Calu3 (cell line): ENCODE data around the gene PIK3R1. TPM values are rescaled to one million over a fixed set of nuclear protein-coding genes. Genes with fewer than 3 reads are reported as not detected.
A peak's percentile ranks its signal among the peaks of the same experiment; 100 is the strongest.

Source experiments
- BruUV-seq: library from RNA; stranded (reverse); fragments of 400-500 nt; replicated peaks from 2 replicates; lab custom pipeline; 2021; lab: Mats Ljungman, UMichigan
- CTCF ChIA-PET: fragments of 300-600 bp; sonication (Branson Sonifier 250); formaldehyde crosslinking; loops from one replicate; lab custom pipeline; 2022; ENCODE audit warnings: antibody characterized with exemption; lab: Charles Lee
- DNase-seq: peaks from one replicate; pipeline ENCODE4 v3.0.0; 2022
- H3K27ac Mint-ChIP-seq: one replicate; pipeline ENCODE4 v1.8.0; 2022; ENCODE audit warnings: mixed read lengths; ENCODE audit not compliant: unreplicated experiment
- H3K27me3 Mint-ChIP-seq: one replicate; pipeline ENCODE4 v1.8.0; 2022; ENCODE audit warnings: mixed read lengths; ENCODE audit not compliant: unreplicated experiment
- H3K36me3 Mint-ChIP-seq: one replicate; pipeline ENCODE4 v1.8.0; 2022; ENCODE audit warnings: mild to moderate bottlenecking, moderate library complexity, mixed read lengths; ENCODE audit not compliant: insufficient read depth, unreplicated experiment
- H3K4me1 Mint-ChIP-seq: one replicate; pipeline ENCODE4 v1.8.0; 2022; ENCODE audit warnings: mild to moderate bottlenecking, low read depth, mixed read lengths; ENCODE audit not compliant: unreplicated experiment
- H3K4me3 Mint-ChIP-seq: one replicate; pipeline ENCODE4 v1.8.0; 2022; ENCODE audit warnings: mild to moderate bottlenecking, low read depth, moderate library complexity, mixed read lengths; ENCODE audit not compliant: unreplicated experiment
- H3K9me3 Mint-ChIP-seq: one replicate; pipeline ENCODE4 v1.8.0; 2022; ENCODE audit warnings: low read depth, mixed read lengths; ENCODE audit not compliant: unreplicated experiment
- CTCF ChIP-seq: fragments of 200-600 bp; IDR thresholded peaks from one replicate; pipeline ENCODE4 v1.8.0; 2022; ENCODE audit warnings: antibody characterized with exemption; ENCODE audit not compliant: unreplicated experiment
- intact Hi-C: fragments of 100-400 bp; cut with micrococcal nuclease; formaldehyde crosslinking; loops from one replicate; pipeline ENCODE4 v1.10.0; 2022; ENCODE audit not compliant: unreplicated experiment
- total RNA-seq: library from RNA; stranded (reverse); gene quantifications from 2 replicates; pipeline ENCODE4 v1.2.3, GENCODE V29; 2022

PIK3R1 gene
- total RNA-seq, 1 experiment from 2014 or later: 74.8 TPM

DNA sequence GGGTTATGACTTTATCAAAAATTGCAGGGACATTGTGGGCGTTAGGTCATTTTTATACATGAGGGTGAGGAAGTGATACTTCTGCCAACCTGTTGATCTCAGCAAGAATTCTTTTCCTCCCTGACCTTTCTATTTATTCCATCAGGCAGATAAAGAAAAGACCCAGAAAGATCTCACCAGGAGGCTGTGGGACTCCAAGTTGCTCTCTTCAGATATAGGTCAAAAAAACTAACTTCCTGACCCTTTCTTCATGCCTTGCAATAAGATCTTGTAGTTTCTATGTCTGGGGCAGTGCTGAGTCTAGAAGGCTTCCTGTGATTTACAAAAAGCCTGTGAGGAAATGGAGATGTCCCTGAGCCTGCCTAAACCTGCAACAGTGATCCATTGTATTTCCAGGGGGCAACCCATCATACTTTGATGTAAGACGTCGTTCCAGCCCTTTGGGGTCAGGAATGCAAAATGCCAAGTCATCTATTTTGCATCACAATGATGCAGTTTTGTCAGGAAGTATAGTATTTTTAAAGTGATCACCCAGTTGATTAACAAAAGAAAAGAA is 22.0 kb upstream of the PIK3R1 start:
- CTCF ChIA-PET: no interaction called here
- BruUV-seq: no TSS peak
- H3K27me3 Mint-ChIP-seq: no peaks in the 10 kb centered on the region
- H3K36me3 Mint-ChIP-seq: no peaks in the 10 kb centered on the region
- no peak overlapping the region for H3K4me3 Mint-ChIP-seq
- peaks cover 29% of the 10 kb centered on the region for H3K4me1 Mint-ChIP-seq
- intact Hi-C loops: no loop called here
- TF ChIP-seq CTCF: no peak
- no peak for DNase-seq
- peak overlapping the region; percentile 6 for H3K27ac Mint-ChIP-seq
- peaks cover 4% of the 10 kb centered on the region for H3K9me3 Mint-ChIP-seq

GRCh38 chr5:68194386-68194785 is 21.2 kb upstream of the PIK3R1 start:
- BruUV-seq: no TSS peak
- H3K4me3 Mint-ChIP-seq: no peak overlapping the region
- TF ChIP-seq CTCF: no peak
- H3K27ac Mint-ChIP-seq: no peak overlapping the region
- H3K36me3 Mint-ChIP-seq: no peaks in the 10 kb centered on the region
- H3K9me3 Mint-ChIP-seq: peaks cover 4% of the 10 kb centered on the region
- H3K4me1 Mint-ChIP-seq: peaks cover 29% of the 10 kb centered on the region
- DNase-seq: no peak
- H3K27me3 Mint-ChIP-seq: no peaks in the 10 kb centered on the region
- CTCF ChIA-PET: no interaction called here
- intact Hi-C loops: no loop called here

GRCh38 chr5:68195137-68195536 is 20.4 kb upstream of the PIK3R1 start:
- H3K4me1 Mint-ChIP-seq: peaks cover 29% of the 10 kb centered on the region
- intact Hi-C loops: no loop called here
- no peaks in the 10 kb centered on the region for H3K27me3 Mint-ChIP-seq
- no peaks in the 10 kb centered on the region for H3K36me3 Mint-ChIP-seq
- CTCF ChIA-PET: no interaction called here
- no TSS peak for BruUV-seq
- H3K4me3 Mint-ChIP-seq: no peak overlapping the region
- TF ChIP-seq CTCF: no peak
- DNase-seq: no peak
- H3K9me3 Mint-ChIP-seq: peaks cover 4% of the 10 kb centered on the region
- H3K27ac Mint-ChIP-seq: no peak overlapping the region

- Mint-ChIP-seq H3K9me3 (peaks cover 4% of the 10 kb centered on the region), H3K36me3 (peaks cover 3% of the 10 kb centered on the region), H3K27me3 (no peaks in the 10 kb centered on the region), H3K4me1 (peaks cover 35% of the 10 kb centered on the region), H3K27ac (no peak overlapping the region), H3K4me3 (no peak overlapping the region)
- intact Hi-C loops: no loop called here
- CTCF ChIA-PET: no interaction called here
- BruUV-seq: no TSS peak
- no peak for DNase-seq
- TF ChIP-seq CTCF: no peak
Observed at GRCh38 chr5:68196876-68197275, 18.7 kb upstream of the PIK3R1 start.
